CD4-positive, alpha-beta T cell (primary cell): Measurements from ENCODE around the gene KCTD20. TPM values are rescaled to one million over a fixed set of nuclear protein-coding genes. Genes with fewer than 3 reads are reported as not detected.

Experiments used
- ATAC-seq: fragments of 200-7000 bp; cut with Tn5 transposase; one replicate; pipeline ENCODE4 v1.10.0; 2022; ENCODE audit warnings: mild to moderate bottlenecking; ENCODE audit not compliant: poor library complexity
- CTCF ChIA-PET: fragments of 350-600 bp; sonication (Branson Sonifier 250); formaldehyde crosslinking; loops from one replicate; lab custom pipeline; 2021; ENCODE audit warnings: antibody characterized with exemption, inconsistent platforms; lab: Charles Lee
- POLR2A ChIA-PET: fragments of 350-600 bp; sonication (Branson Sonifier 250); formaldehyde crosslinking; loops from one replicate; lab custom pipeline; 2021; ENCODE audit warnings: antibody characterized with exemption, inconsistent platforms; lab: Charles Lee
- DNase-seq, 14 experiments: peaks; one replicate each; pipeline ENCODE4 v3.0.0-alpha.2; 2013 to 2020; ENCODE audit warnings: mixed read lengths in 2 of 14
- H3K27ac ChIP-seq, 2 donors: one replicate each; pipeline versions ENCODE4 v1.5.1 to v1.7.0; 2013; ENCODE audit warnings: low read length in 2 of 2, low read depth in 1 of 2, mild to moderate bottlenecking in 1 of 2
- H3K27me3 ChIP-seq, 2 experiments: 1 replicate in 1 of 2; 2 replicates in 1 of 2; pipeline versions ENCODE4 v1.6.1 to v1.7.0; 2013; ENCODE audit warnings: low read length in 2 of 2, control low read depth in 1 of 2, mild to moderate bottlenecking in 1 of 2, moderate library complexity in 1 of 2; ENCODE audit not compliant: insufficient read depth in 2 of 2, control insufficient read depth in 1 of 2
- H3K36me3 ChIP-seq: one replicate; pipeline ENCODE4 v1.6.1; 2013; ENCODE audit warnings: low read length, control low read depth; ENCODE audit not compliant: insufficient read depth
- H3K4me1 ChIP-seq: one replicate; pipeline ENCODE4 v1.6.1; 2013; ENCODE audit warnings: low read length, control low read depth; ENCODE audit not compliant: insufficient read depth
- H3K4me3 ChIP-seq: one replicate; pipeline ENCODE4 v1.5.1; 2013; ENCODE audit warnings: mild to moderate bottlenecking, low read length, moderate library complexity
- H3K9me3 ChIP-seq, 2 experiments: 1 replicate in 1 of 2; 2 replicates in 1 of 2; pipeline versions ENCODE4 v1.6.1 to v1.7.0; 2013; ENCODE audit warnings: low read length in 2 of 2, mild to moderate bottlenecking in 2 of 2, control low read depth in 1 of 2, moderate library complexity in 1 of 2; ENCODE audit not compliant: control insufficient read depth in 1 of 2, insufficient read depth in 1 of 2
- H3K27ac Mint-ChIP-seq: one replicate; pipeline ENCODE4 v1.8.0; 2020; ENCODE audit warnings: mixed read lengths
- H3K27me3 Mint-ChIP-seq: one replicate; pipeline ENCODE4 v1.8.0; 2021; ENCODE audit warnings: mixed read lengths
- H3K36me3 Mint-ChIP-seq: one replicate; pipeline ENCODE4 v1.8.0; 2021; ENCODE audit warnings: low read depth, mixed read lengths
- H3K4me1 Mint-ChIP-seq: one replicate; pipeline ENCODE4 v1.8.0; 2021; ENCODE audit warnings: low read depth, mixed read lengths
- H3K4me3 Mint-ChIP-seq: one replicate; pipeline ENCODE4 v1.8.0; 2020; ENCODE audit warnings: mild to moderate bottlenecking, mixed read lengths
- H3K9me3 Mint-ChIP-seq: one replicate; pipeline ENCODE4 v1.8.0; 2020; ENCODE audit warnings: mixed read lengths
- CTCF ChIP-seq: fragments of 200-600 bp; IDR thresholded peaks from one replicate; pipeline ENCODE4 v1.8.0; 2022; ENCODE audit warnings: antibody characterized with exemption, mild to moderate bottlenecking
- intact Hi-C, 2 experiments: fragments of 100-400 bp; cut with DNase I in 1 of 2; cut with micrococcal nuclease in 1 of 2; formaldehyde crosslinking; loops; one replicate each; pipeline versions ENCODE4 v1.15.1 to v1.9.0; 2023 to 2025; cut with DNase I, micrococcal nuclease
- total RNA-seq, 174 experiments: library from RNA in 2 of 174; stranded (reverse) in 2 of 174; gene quantifications; one replicate each; pipeline ENCODE4 v1.2.3 and lab custom pipeline; 2021 to 2026

KCTD20 gene
- total RNA-seq, 2 experiments from 2014 or later: 38.4 to 39.5 TPM

- intact Hi-C loops: no loop called here
- H3K27me3 ChIP-seq: no peaks in the 10 kb centered on the region
- CTCF ChIA-PET: interaction anchor here (3.0 kb wide), 1 partner anchor 85 kb away, joined by 8 read pairs; no protein-coding TSS in a partner anchor
- H3K4me1 Mint-ChIP-seq: peaks cover 48% of the 10 kb centered on the region
- ATAC-seq: no peak
- H3K4me3 Mint-ChIP-seq: no peak overlapping the region
- peaks cover 82% of the 10 kb centered on the region for H3K36me3 Mint-ChIP-seq
- no peak overlapping the region for H3K4me3 ChIP-seq
- POLR2A ChIA-PET: interaction anchor here (1.0 to 1.2 kb wide), 2 partner anchors 11 kb away, joined by 3 read pairs; no protein-coding TSS in a partner anchor
- H3K27ac ChIP-seq: no peak overlapping the region
- peaks cover 71% of the 10 kb centered on the region for H3K36me3 ChIP-seq
- no peaks in the 10 kb centered on the region for H3K27me3 Mint-ChIP-seq
- peaks cover 0 to 7% of the 10 kb centered on the region in 2 experiments for H3K9me3 ChIP-seq
- no peak for DNase-seq
- H3K4me1 ChIP-seq: peaks cover 21% of the 10 kb centered on the region
- TF ChIP-seq CTCF: no peak
- peak overlapping the region; percentile 86 for H3K27ac Mint-ChIP-seq
- H3K9me3 Mint-ChIP-seq: no peaks in the 10 kb centered on the region
Observed at GRCh38 chr6:36508532-36508931, 65.7 kb downstream of the KCTD20 start.

GRCh38 chr6:36510365-36510764, 67.6 kb downstream of the KCTD20 start:
- Histone ChIP-seq H3K27ac (no peak overlapping the region), H3K4me3 (no peak overlapping the region), H3K4me1 (peaks cover 21% of the 10 kb centered on the region), H3K36me3 (peaks cover 69% of the 10 kb centered on the region), H3K9me3 (peaks cover 0 to 7% of the 10 kb centered on the region in 2 experiments), H3K27me3 (no peaks in the 10 kb centered on the region)
- ChIA-PET POLR2A (interaction anchor here (0.6 to 1.2 kb wide), 4 partner anchors 11 to 88 kb away, joined by 3 to 5 read pairs (median 3); no protein-coding TSS in a partner anchor), CTCF (interaction anchor here (3.0 kb wide), 1 partner anchor 87 kb away, joined by 8 read pairs; no protein-coding TSS in a partner anchor)
- ATAC-seq (no peak), DNase-seq (no peak)
- no peak overlapping the region for H3K4me3 Mint-ChIP-seq
- H3K27ac Mint-ChIP-seq: no peak overlapping the region
- H3K36me3 Mint-ChIP-seq: peaks cover 80% of the 10 kb centered on the region
- intact Hi-C loops: no loop called here
- no peak for TF ChIP-seq CTCF
- no peaks in the 10 kb centered on the region for H3K27me3 Mint-ChIP-seq
- H3K4me1 Mint-ChIP-seq: peaks cover 37% of the 10 kb centered on the region
- H3K9me3 Mint-ChIP-seq: no peaks in the 10 kb centered on the region

- ChIA-PET CTCF (no interaction called here), POLR2A (interaction anchor here (1.1 to 1.3 kb wide), 2 partner anchors 18 to 79 kb away, joined by 3 to 4 read pairs; no protein-coding TSS in a partner anchor)
- no peak overlapping the region for H3K4me3 Mint-ChIP-seq
- no peaks in the 10 kb centered on the region for H3K27me3 ChIP-seq
- no peaks in the 10 kb centered on the region for H3K9me3 Mint-ChIP-seq
- no peak for TF ChIP-seq CTCF
- no peaks in the 10 kb centered on the region for H3K27me3 Mint-ChIP-seq
- peak overlapping the region; percentile 66 for H3K27ac Mint-ChIP-seq
- H3K4me1 ChIP-seq: peaks cover 13% of the 10 kb centered on the region
- peaks cover 88% of the 10 kb centered on the region for H3K36me3 Mint-ChIP-seq
- intact Hi-C loops: no loop called here
- no peak overlapping the region for H3K27ac ChIP-seq
- H3K4me1 Mint-ChIP-seq: peaks cover 43% of the 10 kb centered on the region
- no peak overlapping the region for H3K4me3 ChIP-seq
- ATAC-seq: no peak
- H3K36me3 ChIP-seq: peaks cover 89% of the 10 kb centered on the region
- H3K9me3 ChIP-seq: peaks cover 0 to 6% of the 10 kb centered on the region in 2 experiments
- peak in 1 of 14 experiments; percentile 17 for DNase-seq
Observed at GRCh38 chr6:36514554-36515456, 72.0 kb downstream of the KCTD20 start.
